Fibroblast of villous mesenchyme (primary cell): ENCODE data around the gene SLC38A9. TPM values are rescaled to one million over a fixed set of nuclear protein-coding genes. Genes with fewer than 3 reads are reported as not detected.
A peak's percentile ranks its signal among the peaks of the same experiment; 100 is the strongest.

Experiments used
- DNase-seq: peaks from one replicate; pipeline ENCODE4 v3.0.0-alpha.2; 2010; ENCODE audit warnings: low read depth
- H3K4me3 ChIP-seq: 2 replicates; pipeline ENCODE4 v1.5.1; 2011; ENCODE audit warnings: low read depth, mild to moderate bottlenecking, low read length
- CTCF ChIP-seq: IDR thresholded peaks from 2 replicates; pipeline ENCODE4 v1.5.1; 2012; ENCODE audit warnings: low read depth, mild to moderate bottlenecking, low read length; ENCODE audit not compliant: insufficient read depth
- total RNA-seq: library from RNA; depleted of rRNA; stranded (reverse); fragments of >200 nt; gene quantifications from 2 replicates; pipeline ENCODE4 v1.2.3, GENCODE V29; 2012

The SLC38A9 gene
- total RNA-seq, 1 donor, result 52.7 TPM

GRCh38 chr5:55620766-55621160 lies 91.4 kb downstream of the SLC38A9 start:
- no peak for TF ChIP-seq CTCF
- H3K4me3 ChIP-seq, result no peak overlapping the region
- DNase-seq, result no peak

- no peak overlapping the region for H3K4me3 ChIP-seq
- TF ChIP-seq CTCF, result no peak
- peak; percentile 90 for DNase-seq
Measured at GRCh38 chr5:55620009-55620765, 91.9 kb downstream of the SLC38A9 start.

- no peak for DNase-seq
- no peak for TF ChIP-seq CTCF
- no peak overlapping the region for H3K4me3 ChIP-seq
Measured at GRCh38 chr5:55618318-55618717, 93.8 kb downstream of the SLC38A9 start.

- TF ChIP-seq CTCF, result no peak
- DNase-seq, result no peak
- no peak overlapping the region for H3K4me3 ChIP-seq
Measured at GRCh38 chr5:55613112-55613868, 98.8 kb downstream of the SLC38A9 start.

- no peak for TF ChIP-seq CTCF
- no peak for DNase-seq
- no peak overlapping the region for H3K4me3 ChIP-seq
Measured at GRCh38 chr5:55610542-55610941, 101.6 kb downstream of the SLC38A9 start.

GRCh38 chr5:55609413-55609812 lies 102.7 kb downstream of the SLC38A9 start:
- no peak for TF ChIP-seq CTCF
- no peak overlapping the region for H3K4me3 ChIP-seq
- no peak for DNase-seq
